ENCODE data around the gene MERTK. TPM values are rescaled to one million over a fixed set of nuclear protein-coding genes. Genes with fewer than 3 reads are reported as not detected.

Gene MERTK
- total and polyA plus RNA-seq, 12 donors = 23.3 to 152 (median 75.3) TPM

GRCh38 chr2:112019569-112019982, 121.2 kb downstream of the MERTK start:
- H3K36me3 ChIP-seq (replicated peaks in 1 of 2) = peaks cover 0 to 44% of the 10 kb centered on the region in 2 donors
- H3K4me1 ChIP-seq (replicated peaks in 1 of 2) = peaks cover 0 to 33% of the 10 kb centered on the region in 2 donors
- WGBS, 4 donors = 74 to 81% (median 77%) methylated on average over 4 of the region's 4 CpGs
- no peaks in the 10 kb centered on the region for H3K9me3 ChIP-seq (replicated peaks in 1 of 3)
- TF ChIP-seq POLR2A (IDR thresholded peaks at IDR 0.05) = no peak
- TF ChIP-seq, protein P1, sequence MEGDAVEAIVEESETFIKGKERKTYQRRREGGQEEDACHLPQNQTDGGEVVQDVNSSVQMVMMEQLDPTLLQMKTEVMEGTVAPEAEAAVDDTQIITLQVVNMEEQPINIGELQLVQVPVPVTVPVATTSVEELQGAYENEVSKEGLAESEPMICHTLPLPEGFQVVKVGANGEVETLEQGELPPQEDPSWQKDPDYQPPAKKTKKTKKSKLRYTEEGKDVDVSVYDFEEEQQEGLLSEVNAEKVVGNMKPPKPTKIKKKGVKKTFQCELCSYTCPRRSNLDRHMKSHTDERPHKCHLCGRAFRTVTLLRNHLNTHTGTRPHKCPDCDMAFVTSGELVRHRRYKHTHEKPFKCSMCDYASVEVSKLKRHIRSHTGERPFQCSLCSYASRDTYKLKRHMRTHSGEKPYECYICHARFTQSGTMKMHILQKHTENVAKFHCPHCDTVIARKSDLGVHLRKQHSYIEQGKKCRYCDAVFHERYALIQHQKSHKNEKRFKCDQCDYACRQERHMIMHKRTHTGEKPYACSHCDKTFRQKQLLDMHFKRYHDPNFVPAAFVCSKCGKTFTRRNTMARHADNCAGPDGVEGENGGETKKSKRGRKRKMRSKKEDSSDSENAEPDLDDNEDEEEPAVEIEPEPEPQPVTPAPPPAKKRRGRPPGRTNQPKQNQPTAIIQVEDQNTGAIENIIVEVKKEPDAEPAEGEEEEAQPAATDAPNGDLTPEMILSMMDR (IDR thresholded peaks at IDR 0.05) = no peak
- no peak overlapping the region for H3K4me3 ChIP-seq
- H3K27me3 ChIP-seq = no peaks in the 10 kb centered on the region
- peak in 1 of 7 donors; percentile 6 for DNase-seq
- intact Hi-C loops (cut with DNase I) = no loop called here
- no peak overlapping the region for H3K27ac ChIP-seq

GRCh38 chr2:112020561-112020960, 122.2 kb downstream of the MERTK start:
- peaks cover 0 to 52% of the 10 kb centered on the region in 2 donors for H3K36me3 ChIP-seq (replicated peaks in 1 of 2)
- 84 to 100% (median 100%) methylated on average over 1 to 3 of the region's 3 CpGs for WGBS, 4 donors

GRCh38 chr2:112021290-112021689, 122.9 kb downstream of the MERTK start:
- TF ChIP-seq POLR2A (IDR thresholded peaks at IDR 0.05) = no peak
- TF ChIP-seq, protein P1 (IDR thresholded peaks at IDR 0.05) = no peak
- Histone ChIP-seq H3K9me3 (replicated peaks in 1 of 3) (no peaks in the 10 kb centered on the region), H3K27me3 (no peaks in the 10 kb centered on the region), H3K4me3 (no peak overlapping the region), H3K36me3 (replicated peaks in 1 of 2) (peaks cover 0 to 51% of the 10 kb centered on the region in 2 donors), H3K4me1 (replicated peaks in 1 of 2) (peaks cover 0 to 27% of the 10 kb centered on the region in 2 donors), H3K27ac (peak overlapping the region in 3 of 5 donors; percentile 6 to 60 (median 53))
- DNase-seq = no peak
- intact Hi-C loops (cut with DNase I) = loop anchor here in 1 of 2 donors (10.0 kb wide), 1 partner anchor 116 kb away; no protein-coding TSS in a partner anchor
- 88 to 89% (median 88%) methylated on average over 10 of the region's 10 CpGs for WGBS, 4 donors

More at GRCh38 chr2:112020561-112020960, 122.2 kb downstream of the MERTK start:
- TF ChIP-seq, protein P1 (IDR thresholded peaks at IDR 0.05) = no peak
- Histone ChIP-seq H3K27ac (no peak overlapping the region), H3K27me3 (no peaks in the 10 kb centered on the region), H3K4me3 (no peak overlapping the region), H3K9me3 (replicated peaks in 1 of 3) (no peaks in the 10 kb centered on the region), H3K4me1 (replicated peaks in 1 of 2) (peaks cover 0 to 28% of the 10 kb centered on the region in 2 donors)
- intact Hi-C loops (cut with DNase I) = loop anchor here in 1 of 2 donors (10.0 kb wide), 1 partner anchor 116 kb away; no protein-coding TSS in a partner anchor
- DNase-seq = peak in 1 of 7 donors; percentile 13

DNA sequence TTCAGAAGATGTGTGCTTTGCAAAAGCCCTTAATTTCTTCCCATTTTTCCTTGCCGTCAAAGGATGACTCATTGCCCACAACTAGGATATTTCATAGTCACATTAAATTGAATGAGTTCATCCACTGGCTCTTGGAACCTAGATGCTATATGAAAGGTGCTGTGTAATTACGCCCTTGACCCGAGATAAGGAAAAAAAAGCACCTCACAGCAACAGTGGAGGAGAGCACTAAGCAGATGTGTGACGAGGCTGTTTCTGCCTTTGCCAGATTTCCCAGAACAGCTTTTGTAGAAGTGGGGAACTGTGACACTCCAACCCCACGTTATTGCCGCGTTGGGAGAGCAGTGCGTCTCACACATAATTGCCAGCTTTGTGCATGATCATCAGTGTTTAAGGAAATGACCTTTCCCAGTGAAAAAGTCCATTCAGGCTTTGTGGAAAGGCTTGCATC, 123.4 kb downstream of the MERTK start:
- H3K27me3 ChIP-seq = no peaks in the 10 kb centered on the region
- intact Hi-C loops (cut with DNase I) = loop anchor here in 1 of 2 donors (10.0 kb wide), 1 partner anchor 117 kb away; no protein-coding TSS in a partner anchor
- peaks cover 0 to 29% of the 10 kb centered on the region in 2 donors for H3K4me1 ChIP-seq (replicated peaks in 1 of 2)
- no peak overlapping the region for H3K4me3 ChIP-seq
- H3K36me3 ChIP-seq (replicated peaks in 1 of 2) = peaks cover 0 to 50% of the 10 kb centered on the region in 2 donors
- peak overlapping the region in 3 of 5 donors; percentile 6 to 60 (median 53) for H3K27ac ChIP-seq
- peak in 1 of 7 donors; percentile 21 for DNase-seq
- H3K9me3 ChIP-seq (replicated peaks in 1 of 3) = no peaks in the 10 kb centered on the region
- WGBS, 4 donors = 49 to 62% (median 57%) methylated on average over 8 of the region's 8 CpGs
- no peak for TF ChIP-seq POLR2A (IDR thresholded peaks at IDR 0.05)
- TF ChIP-seq, protein P1 (IDR thresholded peaks at IDR 0.05) = no peak
